Activated CD4-positive, alpha-beta T cell treated with anti-CD3 and anti-CD28 coated beads for 48 hours (primary cell): Measurements from ENCODE around the gene LSM6.

Experiments used
- DNase-seq: peaks from one replicate; pipeline ENCODE4 v3.0.0-alpha.2; 2020

Gene LSM6

DNA sequence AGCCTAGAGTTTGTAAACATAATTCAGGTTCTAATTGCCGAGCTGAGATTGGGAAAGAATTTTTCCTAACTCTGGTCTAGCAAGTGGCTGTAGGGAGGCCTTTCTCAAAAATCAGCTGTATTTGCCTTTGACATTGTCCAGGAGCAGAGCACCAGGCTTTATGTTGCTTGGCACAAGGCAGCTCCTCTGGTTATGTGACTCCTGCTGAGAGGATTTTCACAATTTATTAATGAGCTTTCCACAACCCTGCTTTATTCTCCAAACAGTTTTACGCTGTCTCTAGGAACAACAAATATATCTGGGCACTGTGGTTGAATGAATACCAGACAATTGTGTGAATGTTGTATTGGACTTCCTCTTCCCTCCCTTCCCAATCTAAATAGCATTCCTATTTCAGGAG lies 14.9 kb downstream of the LSM6 start:
- no peak for DNase-seq

DNA sequence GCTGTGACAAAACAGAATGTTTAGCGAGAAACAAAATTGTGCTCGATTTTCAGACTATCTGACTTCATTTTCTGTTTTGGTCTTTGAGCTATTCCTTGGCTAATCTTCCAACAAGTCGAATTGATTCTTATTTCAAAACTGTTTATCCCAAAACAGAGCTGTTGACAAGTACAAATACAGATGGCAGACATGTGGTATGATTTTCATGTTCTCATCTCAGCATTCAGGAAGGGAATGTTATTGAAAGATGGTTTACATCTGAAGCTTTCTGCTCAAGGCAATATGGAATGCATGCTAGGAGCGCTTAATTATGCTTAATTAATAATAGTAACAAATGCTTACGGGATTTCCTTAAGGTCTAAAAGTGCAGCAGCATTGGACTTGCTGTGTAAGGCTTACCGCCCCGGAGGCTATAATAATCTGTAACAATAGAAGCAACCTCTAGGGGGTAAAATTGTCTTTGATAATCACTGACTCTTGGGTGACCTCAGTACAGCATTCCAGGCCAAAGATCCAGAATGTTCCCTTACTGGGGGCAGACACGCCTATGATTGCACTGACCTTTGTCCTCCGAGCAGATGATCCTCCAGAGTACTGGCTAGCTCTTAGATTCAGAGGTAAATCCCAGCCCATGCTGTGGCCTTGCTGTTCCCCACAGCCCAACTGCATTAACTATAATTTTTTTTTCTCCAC lies 16.4 kb downstream of the LSM6 start:
- no peak for DNase-seq

DNA sequence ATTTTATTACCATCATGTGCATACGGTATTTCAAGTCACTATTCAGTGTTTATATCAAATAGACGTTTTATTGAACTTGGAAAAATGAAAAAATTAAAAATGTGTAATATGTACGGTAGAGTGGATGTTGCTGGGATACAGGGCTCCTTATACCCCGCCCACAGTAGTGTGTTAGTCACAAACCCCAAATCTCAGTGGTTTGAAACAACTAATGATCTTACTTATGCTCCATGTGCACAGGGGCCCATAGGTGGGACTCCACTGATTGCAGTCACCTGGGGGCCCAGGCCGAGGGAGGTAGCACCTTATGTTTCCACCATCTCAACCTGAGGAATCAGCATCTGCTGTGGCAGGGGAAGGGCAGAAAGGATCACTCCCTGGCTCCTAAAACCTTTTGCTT lies 18.1 kb downstream of the LSM6 start:
- no peak for DNase-seq

DNA sequence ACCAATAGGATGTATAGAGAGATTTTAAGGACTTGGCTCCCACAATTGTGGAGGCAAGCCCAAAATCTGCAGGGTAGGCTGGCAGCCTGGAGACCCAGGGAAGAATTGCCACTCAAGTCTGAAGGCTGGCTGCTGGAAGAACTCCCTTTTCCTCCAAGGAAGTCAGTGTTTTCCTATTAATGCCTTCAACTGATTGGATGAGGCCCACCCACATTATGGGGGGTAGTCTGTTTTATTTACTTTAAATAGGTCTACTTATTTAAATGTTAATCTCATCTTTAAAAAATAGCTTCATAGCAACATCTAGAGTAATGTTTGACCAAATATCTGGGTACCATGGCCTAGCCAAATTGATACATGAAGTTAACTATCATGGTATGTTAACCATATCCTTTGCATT lies 18.7 kb downstream of the LSM6 start:
- no peak for DNase-seq

DNA sequence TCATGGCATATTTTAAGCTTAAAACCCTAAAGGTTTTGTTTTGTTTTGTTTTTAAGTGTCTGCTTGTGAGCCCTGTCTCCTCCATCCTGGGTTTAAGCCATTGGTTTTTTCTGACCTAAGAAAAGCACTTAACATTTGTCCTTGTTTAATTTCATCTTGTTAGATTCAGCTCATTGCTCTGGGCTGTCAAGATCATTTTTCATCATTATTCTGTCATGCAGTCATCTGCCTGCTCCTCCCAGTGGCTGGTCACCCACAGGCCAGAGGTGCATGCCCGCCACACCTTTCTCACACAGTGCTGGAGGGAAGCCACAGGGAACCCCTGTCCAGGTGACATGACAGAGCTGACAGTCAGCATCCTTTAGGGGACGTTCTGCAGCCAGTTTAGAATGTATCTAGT lies 27.1 kb downstream of the LSM6 start:
- no peak for DNase-seq

DNA sequence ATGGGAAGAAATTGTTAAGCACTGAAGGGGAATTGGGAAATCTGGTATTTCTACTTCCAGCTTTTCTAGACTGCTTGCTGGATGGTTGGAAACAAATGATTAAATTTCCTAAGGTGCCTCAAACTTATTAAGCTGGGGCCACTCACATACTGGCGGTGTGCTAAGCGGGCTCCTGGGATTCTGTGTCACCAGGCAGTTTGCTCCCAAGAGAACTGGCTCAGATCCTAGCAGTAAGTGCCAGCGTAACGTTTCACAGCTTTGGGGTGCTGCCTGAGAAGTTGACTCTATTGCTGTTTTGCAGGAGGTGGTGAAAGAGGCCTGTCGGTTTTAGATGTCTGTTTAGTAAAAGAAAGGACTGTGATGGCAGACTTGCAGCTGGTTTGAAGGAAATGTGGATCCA lies 31.9 kb downstream of the LSM6 start:
- no peak for DNase-seq

DNA sequence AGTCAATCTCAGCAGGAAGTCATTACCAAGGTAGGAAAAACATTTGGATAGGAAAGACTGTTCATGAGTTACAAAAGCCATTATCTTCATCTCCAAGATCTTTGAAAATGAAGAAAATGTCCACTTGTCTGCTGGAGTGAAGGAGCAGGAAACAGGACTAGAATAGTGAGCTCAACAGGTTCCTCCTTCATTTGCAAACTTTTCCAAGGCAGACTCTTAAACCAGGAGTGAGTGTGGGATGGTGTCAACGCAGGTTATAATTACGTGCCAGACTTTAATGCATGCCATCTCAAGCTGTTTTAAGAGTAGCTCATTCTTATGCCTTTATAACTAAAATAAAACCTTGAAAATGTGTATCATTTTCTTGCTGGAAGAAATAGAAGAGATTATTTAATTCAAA lies 35.4 kb downstream of the LSM6 start:
- DNase-seq, result no peak

DNA sequence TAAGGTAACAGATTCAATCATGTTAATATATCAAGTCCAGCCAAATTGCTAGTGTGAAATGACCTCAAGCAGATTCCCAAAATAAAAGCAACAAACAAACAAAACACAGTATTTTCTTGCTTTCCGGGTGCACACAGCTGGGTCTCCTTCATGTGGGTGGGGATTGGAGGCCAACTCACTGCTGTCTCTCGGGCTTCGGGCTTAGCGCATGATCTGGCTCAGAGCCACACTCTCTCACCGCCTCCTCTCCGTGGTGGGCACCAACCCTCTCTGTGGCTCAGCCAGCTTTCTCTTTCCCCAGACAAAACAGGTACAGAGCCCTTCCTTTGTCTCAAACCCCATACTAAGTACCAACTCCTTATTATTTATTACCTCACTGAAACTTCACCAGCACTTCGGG lies 35.9 kb downstream of the LSM6 start:
- no peak for DNase-seq

DNA sequence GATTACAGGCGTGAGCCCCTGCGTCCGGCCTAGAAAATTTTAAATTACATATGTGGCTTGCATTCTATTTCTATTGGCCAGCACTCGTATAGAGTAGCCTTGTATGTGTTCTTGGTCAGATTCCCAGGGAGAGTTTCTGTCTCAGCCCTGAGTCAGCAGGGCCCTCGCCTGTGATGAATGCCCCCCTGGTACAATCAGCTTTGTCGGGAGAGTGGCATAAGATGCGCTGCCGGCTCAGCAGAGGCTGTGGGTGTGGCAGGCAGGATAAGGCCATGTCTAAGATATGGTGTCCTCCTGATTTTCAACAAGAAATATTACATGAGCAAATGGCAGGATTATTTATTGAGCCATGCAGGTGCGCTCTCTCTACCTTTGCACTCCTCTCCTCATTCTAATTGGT lies 37.3 kb downstream of the LSM6 start:
- no peak for DNase-seq

DNA sequence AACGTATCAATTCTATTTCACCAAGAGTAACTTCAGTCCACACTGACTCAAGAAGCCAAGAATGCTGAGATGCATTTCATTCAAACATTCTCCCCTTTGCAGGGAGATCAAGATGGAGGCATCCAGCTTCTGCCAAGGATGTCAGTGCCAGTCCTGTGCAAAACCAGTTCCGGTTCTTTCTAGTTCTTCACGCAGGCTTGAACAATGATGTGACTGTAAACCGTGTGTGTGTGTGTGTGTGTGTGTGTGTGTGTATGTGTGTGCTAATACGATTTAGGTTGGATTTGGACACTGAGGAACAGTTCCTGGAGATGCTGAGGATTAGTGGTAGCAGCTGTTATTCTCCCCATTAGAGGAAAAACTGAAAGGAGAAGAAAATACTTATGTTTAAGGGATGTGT lies 38.7 kb downstream of the LSM6 start, which contains the start of gene REELD1:
REELD1 (plus strand) TSS at position 301 of the 400 bp plus-strand sequence. CDS start 2,415 bp downstream, outside the sequence.
- no peak for DNase-seq

DNA sequence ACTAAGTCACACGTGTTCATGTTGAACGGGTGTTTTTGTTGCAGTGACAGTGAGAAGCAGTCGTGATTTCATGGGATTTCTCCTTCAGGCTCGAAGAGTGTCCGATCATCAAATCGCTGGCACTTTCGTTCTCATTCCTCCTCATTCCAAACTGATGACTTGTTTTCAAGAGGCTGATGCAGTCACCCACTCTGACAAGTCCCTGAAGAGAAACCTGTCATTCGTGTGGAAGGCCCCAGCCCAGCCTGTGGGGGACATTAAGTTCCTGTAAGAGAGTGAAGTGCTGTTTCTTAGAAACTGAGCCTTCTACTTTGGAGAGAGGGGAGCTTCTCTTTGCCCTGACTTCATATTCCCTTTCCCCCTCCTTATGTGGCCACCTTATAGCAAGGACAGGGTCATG lies 46.8 kb downstream of the LSM6 start:
- no peak for DNase-seq

DNA sequence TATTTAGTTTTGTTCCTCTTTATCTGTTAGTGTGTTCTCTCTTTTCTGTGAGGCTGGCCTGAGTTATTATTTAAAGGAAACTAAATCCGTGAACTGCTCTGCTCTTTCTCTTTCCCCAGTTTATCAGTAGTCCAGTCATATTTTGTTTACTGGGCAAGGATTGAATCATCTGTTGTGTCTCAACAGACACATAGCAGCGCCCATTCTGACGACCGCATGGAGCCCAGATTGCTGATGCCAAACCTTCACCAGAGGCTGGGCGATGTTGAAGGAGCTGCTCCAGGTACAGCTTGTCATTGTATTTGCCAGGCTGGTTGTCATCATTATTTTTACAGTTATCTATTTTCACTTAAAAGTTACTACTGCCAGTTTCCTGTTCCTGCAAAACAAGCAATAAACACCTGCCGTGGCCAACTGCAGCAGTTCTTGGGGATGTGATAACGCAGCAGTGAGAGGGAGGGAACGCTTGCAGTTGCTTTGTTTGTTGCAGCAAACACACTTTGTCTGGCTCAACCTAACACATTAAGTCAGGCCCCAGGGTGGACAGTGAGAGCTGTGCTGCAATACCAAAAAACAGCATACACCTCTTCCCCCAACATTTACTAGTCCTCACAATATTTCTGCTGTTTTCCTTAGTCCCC lies 48.9 kb downstream of the LSM6 start:
- DNase-seq, result no peak

DNA sequence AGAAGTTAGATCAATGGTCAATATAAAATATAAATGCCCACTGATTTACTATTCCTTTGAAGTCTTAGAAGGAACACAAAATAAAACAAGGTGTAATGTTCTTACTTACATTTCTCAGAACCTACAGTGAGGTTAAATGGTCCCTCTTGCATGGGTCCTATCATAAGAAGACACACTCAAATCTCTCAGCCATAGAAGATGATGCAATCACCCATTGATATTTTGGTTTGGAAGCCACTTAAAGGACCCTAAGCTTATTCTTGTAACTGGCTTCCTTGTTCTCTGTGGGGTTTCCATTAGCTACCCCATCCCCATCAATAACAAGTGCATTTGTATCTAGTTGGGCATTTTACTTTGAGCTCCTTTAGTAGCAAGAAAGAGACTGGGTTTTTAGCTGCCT lies 53.9 kb downstream of the LSM6 start:
- DNase-seq, result no peak

DNA sequence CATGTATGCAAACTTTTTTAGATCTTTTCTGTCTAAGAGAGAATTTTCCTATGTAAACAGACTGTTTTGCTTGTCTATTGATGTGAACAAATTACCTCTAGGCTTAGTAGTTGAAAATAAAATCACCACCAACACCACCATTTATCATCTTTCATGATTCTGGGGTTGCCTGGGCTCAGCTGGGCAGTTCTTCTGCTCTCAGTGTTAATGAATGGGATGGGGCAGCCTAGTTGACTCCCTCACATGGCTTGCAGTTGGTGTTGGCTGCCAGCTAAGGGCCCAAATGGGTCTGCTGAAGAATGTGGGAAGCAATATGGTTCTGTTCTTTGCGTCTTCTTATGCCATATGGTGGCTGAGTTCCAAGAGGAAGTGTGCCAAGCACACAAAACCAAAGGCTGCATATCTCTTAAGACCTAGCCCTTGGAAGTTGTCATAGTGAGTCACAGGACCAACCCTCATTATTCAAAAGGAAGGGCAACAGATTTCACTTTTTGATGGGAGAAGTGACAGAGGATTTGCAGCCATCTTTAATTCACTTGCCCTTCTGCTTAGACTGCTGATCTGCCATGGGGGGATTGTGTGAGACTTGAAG lies 56.7 kb downstream of the LSM6 start:
- no peak for DNase-seq

DNA sequence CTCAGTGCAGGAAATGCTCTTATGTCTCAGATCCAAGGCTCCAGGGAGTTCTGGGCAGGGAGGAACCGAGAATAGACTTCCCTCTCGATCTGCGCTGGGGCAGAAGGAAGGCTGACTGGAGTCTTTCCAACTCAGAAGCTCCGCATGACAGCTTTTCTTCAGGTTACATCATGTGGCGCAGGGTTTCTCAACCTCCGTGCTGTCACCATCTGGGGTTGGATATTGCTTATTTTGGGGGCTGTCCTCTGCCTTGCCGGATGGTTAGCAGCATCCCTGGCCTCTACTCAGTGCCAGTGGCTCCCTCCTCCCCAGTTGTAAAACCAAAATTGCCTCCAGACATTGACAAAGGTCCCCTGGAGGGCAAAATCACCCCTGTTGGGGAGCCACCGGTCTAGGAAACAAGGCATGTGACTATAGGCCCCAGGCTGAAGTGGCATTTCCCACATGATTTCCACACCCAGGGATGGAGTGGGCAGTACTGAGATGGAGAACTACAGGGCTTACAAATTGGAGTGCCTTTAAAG lies 60.2 kb downstream of the LSM6 start:
- DNase-seq, result no peak

DNA sequence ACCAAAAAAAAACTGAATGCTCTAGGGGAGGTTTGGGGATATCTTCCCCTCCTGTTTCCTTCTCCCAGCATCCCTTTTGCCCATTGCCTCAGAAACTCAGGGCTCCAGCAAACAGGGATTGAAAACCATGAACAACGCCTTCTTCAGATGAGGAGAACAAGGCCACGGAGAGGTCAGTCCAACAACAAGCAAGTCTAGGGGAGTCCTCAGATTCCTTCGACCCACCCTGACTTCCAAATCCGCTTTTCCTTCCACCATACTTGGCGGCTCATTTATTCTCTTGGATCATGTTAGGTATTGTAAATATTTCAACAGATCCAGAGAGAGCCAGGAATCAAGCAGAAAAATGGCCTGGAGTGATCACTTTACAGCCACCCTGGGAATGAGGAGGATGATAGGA lies 60.7 kb downstream of the LSM6 start:
- no peak for DNase-seq

DNA sequence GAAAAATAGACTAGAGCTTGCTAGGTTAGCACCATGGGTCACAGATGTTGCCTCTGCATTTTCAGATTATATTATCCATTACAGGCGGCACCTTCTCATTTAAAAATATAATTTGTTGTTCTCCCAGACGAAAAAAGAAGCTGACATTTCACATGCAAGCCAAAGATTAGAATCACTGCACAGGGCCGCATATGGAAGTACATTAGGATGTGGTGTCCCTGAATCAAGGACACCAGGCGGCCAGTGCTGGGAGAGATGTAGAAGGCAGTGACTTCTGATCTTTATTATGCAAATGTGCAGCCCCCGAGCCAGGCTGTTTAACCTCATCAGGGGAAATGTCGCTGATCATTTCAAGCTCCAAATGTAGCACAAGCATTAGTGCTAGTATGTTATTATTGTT lies 61.6 kb downstream of the LSM6 start:
- DNase-seq, result no peak

DNA sequence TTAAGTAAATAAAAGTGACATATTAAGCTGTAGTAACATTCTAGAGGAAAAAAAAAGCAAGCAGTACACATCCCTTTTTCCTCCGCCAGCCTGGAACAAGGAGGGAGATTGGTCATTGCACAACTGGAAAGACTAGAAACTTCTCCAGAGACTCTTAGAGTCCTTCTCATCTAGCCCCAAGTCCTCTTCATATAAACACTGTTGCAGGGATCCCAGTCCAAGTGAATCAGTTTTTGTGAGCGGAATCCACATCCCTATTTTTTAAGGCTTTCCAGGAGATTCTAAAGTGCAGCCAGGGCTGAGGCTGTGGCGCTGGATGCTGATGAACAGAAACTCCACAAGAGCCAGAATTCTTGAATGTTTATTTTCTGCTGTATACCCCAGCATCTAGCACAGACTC lies 62.6 kb downstream of the LSM6 start:
- no peak for DNase-seq
